OCI-LY7 (cell line): ENCODE data around the gene PPP1R16B. TPM values are rescaled to one million over a fixed set of nuclear protein-coding genes. Genes with fewer than 3 reads are reported as not detected.
A peak's percentile ranks its signal among the peaks of the same experiment; 100 is the strongest.

Experiments
- BruUV-seq: library from RNA; stranded (reverse); fragments of 400-500 nt; replicated peaks from 2 replicates; lab custom pipeline; 2021; lab: Mats Ljungman, UMichigan
- CTCF ChIA-PET: fragments of 300-600 bp; sonication (Branson Sonifier 250); formaldehyde crosslinking; loops from one replicate; lab custom pipeline; 2022; ENCODE audit warnings: antibody characterized with exemption; ENCODE audit not compliant: unreplicated experiment; lab: Charles Lee
- POLR2A ChIA-PET: fragments of 300-600 bp; sonication (Branson Sonifier 250); formaldehyde crosslinking; loops from one replicate; lab custom pipeline; 2022; ENCODE audit warnings: antibody characterized with exemption; lab: Charles Lee
- DNase-seq: peaks from one replicate; pipeline ENCODE4 v3.0.0-alpha.2; 2015; ENCODE audit warnings: low spot score
- H2AFZ ChIP-seq: fragments of 200-600 bp; sonication (generic), shearing (Covaris generic); 2 replicates; pipeline ENCODE4 v1.6.1; 2014; ENCODE audit warnings: mild to moderate bottlenecking, antibody characterized with exemption, low read length, moderate library complexity
- H3K27ac ChIP-seq: fragments of 200-600 bp; sonication (generic); 2 replicates; pipeline ENCODE4 v1.5.1; 2014; ENCODE audit warnings: mixed run types, low read depth, mild to moderate bottlenecking, moderate library complexity, low read length, inconsistent platforms; ENCODE audit not compliant: poor library complexity, severe bottlenecking
- H3K36me3 ChIP-seq: fragments of 200-600 bp; sonication (generic); 2 replicates; pipeline ENCODE4 v1.6.1; 2014; ENCODE audit warnings: mild to moderate bottlenecking, antibody characterized with exemption, low read length, moderate library complexity, mixed read lengths; ENCODE audit not compliant: insufficient read depth
- H3K4me1 ChIP-seq: fragments of 200-600 bp; sonication (generic); 2 replicates; pipeline ENCODE4 v1.5.1; 2014; ENCODE audit warnings: mild to moderate bottlenecking, low read length; ENCODE audit not compliant: insufficient read depth, poor library complexity, severe bottlenecking
- H3K4me2 ChIP-seq: fragments of 200-600 bp; sonication (generic); 2 replicates; pipeline ENCODE4 v1.6.1; 2014; ENCODE audit warnings: mild to moderate bottlenecking, low read length
- H3K4me3 ChIP-seq: fragments of 200-600 bp; sonication (generic); 2 replicates; pipeline ENCODE4 v1.5.1; 2014; ENCODE audit warnings: mild to moderate bottlenecking, low read depth, low read length; ENCODE audit not compliant: poor library complexity, severe bottlenecking
- H3K79me2 ChIP-seq: fragments of 200-600 bp; sonication (generic); 2 replicates; pipeline ENCODE4 v1.6.1; 2016; ENCODE audit warnings: low read depth, mild to moderate bottlenecking, low read length, moderate library complexity, mixed read lengths; ENCODE audit not compliant: insufficient read depth
- H3K9me2 ChIP-seq: fragments of 200-600 bp; sonication (generic); 2 replicates; pipeline ENCODE4 v1.6.1; 2016; ENCODE audit warnings: mild to moderate bottlenecking, low read length, mixed read lengths; ENCODE audit not compliant: insufficient read depth
- H3K9me3 ChIP-seq: fragments of 200-600 bp; sonication (generic); 2 replicates; pipeline ENCODE4 v1.6.1; 2014; ENCODE audit warnings: mild to moderate bottlenecking, mixed run types, low read length, mixed read lengths
- H4K20me1 ChIP-seq: fragments of 200-600 bp; sonication (generic); 2 replicates; pipeline ENCODE4 v1.6.1; 2014; ENCODE audit warnings: mild to moderate bottlenecking, antibody characterized with exemption, low read length, moderate library complexity, mixed read lengths; ENCODE audit not compliant: insufficient read depth
- EZH2phosphoT487 ChIP-seq: fragments of 200-600 bp; sonication (generic); IDR thresholded peaks from 2 replicates; pipeline ENCODE4 v1.6.1; 2018; ENCODE audit warnings: low read depth, borderline replicate concordance, mild to moderate bottlenecking, mixed run types, antibody characterized with exemption, low read length, moderate library complexity, mixed read lengths
- intact Hi-C: fragments of 100-400 bp; cut with micrococcal nuclease; formaldehyde crosslinking; loops from one replicate; pipeline ENCODE4 v1.10.0; 2022; ENCODE audit not compliant: unreplicated experiment
- total RNA-seq, 2 experiments: library from RNA; depleted of rRNA in 1 of 2; stranded (reverse); fragments of >200 nt in 1 of 2; shearing (Covaris generic) in 1 of 2; gene quantifications; 2 replicates each; pipeline ENCODE4 v1.2.3, GENCODE V29; 2014 to 2022
- TF ChIP-seq, protein P1 (sequence below): fragments of 200-600 bp; sonication (generic); conservative IDR thresholded peaks from 2 replicates; pipeline ENCODE4 v1.5.1; 2014; ENCODE audit warnings: mild to moderate bottlenecking, antibody characterized with exemption, low read length, moderate library complexity, mixed read lengths

PPP1R16B gene
- total RNA-seq, 2 experiments from 2014 or later: 45.4 to 49.7 TPM

DNA sequence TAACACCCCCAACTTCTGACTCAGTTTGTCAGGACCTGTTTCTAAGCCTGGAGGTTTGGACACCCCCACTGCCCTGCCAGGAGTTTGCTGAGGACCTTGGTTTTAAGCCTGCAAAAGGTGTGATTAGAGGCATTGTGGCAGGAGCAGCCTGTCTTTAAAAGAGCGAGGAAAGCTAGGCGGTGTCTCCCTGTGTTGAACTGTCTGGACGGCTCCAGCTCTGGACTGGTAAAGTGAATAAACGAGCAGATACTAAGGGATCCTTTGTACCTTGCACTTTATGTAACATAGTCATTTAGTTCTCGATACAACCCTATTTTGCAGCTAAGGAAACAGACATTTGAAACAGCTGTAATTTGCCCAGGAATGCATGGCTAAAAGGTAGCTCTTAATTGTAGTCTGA, 135.1 kb downstream of the PPP1R16B start:
- H3K36me3 ChIP-seq: peaks cover 97% of the 10 kb centered on the region
- no peak overlapping the region for H3K27ac ChIP-seq
- peaks cover 3% of the 10 kb centered on the region for H3K4me1 ChIP-seq
- H4K20me1 ChIP-seq: peaks cover 47% of the 10 kb centered on the region
- peaks cover 66% of the 10 kb centered on the region for H3K79me2 ChIP-seq
- no peaks in the 10 kb centered on the region for H3K9me3 ChIP-seq
- no peak overlapping the region for H3K4me2 ChIP-seq
- no peaks in the 10 kb centered on the region for H3K9me2 ChIP-seq
- no peak overlapping the region for H2AFZ ChIP-seq
- intact Hi-C loops: no loop called here
- ChIA-PET POLR2A (interaction anchor here (0.9 kb wide), 1 partner anchor 21 kb away, joined by 3 read pairs; no protein-coding TSS in a partner anchor), CTCF (interaction anchor here (0.8 kb wide), 1 partner anchor 11 kb away, joined by 3 read pairs; no protein-coding TSS in a partner anchor)
- DNase-seq: no peak
- BruUV-seq: no TSS peak
- TF ChIP-seq EZH2phosphoT487: no peak
- TF ChIP-seq, protein P1, sequence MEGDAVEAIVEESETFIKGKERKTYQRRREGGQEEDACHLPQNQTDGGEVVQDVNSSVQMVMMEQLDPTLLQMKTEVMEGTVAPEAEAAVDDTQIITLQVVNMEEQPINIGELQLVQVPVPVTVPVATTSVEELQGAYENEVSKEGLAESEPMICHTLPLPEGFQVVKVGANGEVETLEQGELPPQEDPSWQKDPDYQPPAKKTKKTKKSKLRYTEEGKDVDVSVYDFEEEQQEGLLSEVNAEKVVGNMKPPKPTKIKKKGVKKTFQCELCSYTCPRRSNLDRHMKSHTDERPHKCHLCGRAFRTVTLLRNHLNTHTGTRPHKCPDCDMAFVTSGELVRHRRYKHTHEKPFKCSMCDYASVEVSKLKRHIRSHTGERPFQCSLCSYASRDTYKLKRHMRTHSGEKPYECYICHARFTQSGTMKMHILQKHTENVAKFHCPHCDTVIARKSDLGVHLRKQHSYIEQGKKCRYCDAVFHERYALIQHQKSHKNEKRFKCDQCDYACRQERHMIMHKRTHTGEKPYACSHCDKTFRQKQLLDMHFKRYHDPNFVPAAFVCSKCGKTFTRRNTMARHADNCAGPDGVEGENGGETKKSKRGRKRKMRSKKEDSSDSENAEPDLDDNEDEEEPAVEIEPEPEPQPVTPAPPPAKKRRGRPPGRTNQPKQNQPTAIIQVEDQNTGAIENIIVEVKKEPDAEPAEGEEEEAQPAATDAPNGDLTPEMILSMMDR: no peak
- H3K4me3 ChIP-seq: no peak overlapping the region

DNA sequence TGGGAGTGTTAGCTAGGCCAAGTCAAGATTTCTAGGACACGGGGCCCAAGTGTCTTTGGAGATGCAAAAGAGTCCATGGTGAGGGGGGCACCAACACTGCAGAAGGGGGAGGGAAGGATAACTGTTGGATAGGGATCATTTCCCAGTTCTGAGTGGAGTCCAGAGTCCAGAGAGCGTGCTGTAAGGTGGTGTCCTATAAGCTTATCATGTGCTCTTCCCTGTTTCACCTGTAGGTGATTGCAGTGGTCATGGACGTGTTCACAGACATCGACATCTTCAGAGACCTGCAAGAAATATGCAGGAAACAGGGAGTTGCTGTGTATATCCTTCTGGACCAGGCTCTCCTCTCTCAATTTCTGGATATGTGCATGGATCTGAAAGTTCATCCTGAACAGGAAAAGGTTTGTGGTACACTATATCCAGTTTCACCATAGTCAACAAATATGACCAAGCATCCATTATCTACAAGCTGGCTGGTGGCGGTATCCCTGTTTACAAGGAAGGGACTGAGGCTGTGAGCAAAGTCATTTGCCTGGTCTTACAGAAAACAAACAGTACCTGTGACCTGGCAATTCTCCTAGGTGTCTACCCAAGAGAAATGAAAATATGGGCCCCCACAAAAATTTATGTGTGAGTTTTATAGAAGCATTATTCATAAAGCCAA, 136.4 kb downstream of the PPP1R16B start:
- intact Hi-C loops: no loop called here
- Histone ChIP-seq H2AFZ (no peak overlapping the region), H3K9me3 (no peaks in the 10 kb centered on the region), H3K27ac (no peak overlapping the region), H3K4me1 (peaks cover 3% of the 10 kb centered on the region), H4K20me1 (peaks cover 36% of the 10 kb centered on the region), H3K4me3 (no peak overlapping the region), H3K4me2 (no peak overlapping the region), H3K79me2 (peaks cover 61% of the 10 kb centered on the region), H3K36me3 (peaks cover 97% of the 10 kb centered on the region), H3K9me2 (no peaks in the 10 kb centered on the region)
- CTCF ChIA-PET: no interaction called here
- no TSS peak for BruUV-seq
- DNase-seq: no peak
- TF ChIP-seq, protein P1: peak; percentile 26; the same call in 1 of the 2 replicates
- no peak for TF ChIP-seq EZH2phosphoT487
- POLR2A ChIA-PET: interaction anchor here (0.6 kb wide), 2 partner anchors 20 to 279 kb away, joined by 4 read pairs; partner anchors contain the start of gene DHX35

DNA sequence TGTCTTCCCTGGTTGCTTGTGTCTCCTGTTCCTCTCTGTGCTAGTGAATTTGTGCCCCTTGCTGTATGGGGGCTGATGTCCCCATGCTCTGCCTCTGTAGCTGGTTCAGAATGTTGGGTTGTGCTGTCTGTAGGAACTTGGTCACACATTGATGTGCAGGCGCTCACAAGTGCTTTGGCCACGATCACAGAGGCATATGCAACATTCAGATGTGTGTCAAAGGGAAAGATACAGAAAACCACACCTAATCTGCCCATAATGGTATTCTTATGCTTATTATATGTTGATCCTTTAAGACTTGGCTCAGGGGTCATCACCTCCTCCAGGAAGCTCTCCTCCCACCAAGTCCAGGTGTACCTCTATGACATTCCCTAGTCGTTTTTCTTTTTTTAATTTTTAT, 139.5 kb downstream of the PPP1R16B start:
- no peaks in the 10 kb centered on the region for H3K9me2 ChIP-seq
- no peaks in the 10 kb centered on the region for H3K9me3 ChIP-seq
- peaks cover 27% of the 10 kb centered on the region for H4K20me1 ChIP-seq
- ChIA-PET CTCF (no interaction called here), POLR2A (no interaction called here)
- no peak overlapping the region for H2AFZ ChIP-seq
- no peak overlapping the region for H3K4me2 ChIP-seq
- peaks cover 30% of the 10 kb centered on the region for H3K79me2 ChIP-seq
- no peaks in the 10 kb centered on the region for H3K4me1 ChIP-seq
- no peak overlapping the region for H3K27ac ChIP-seq
- BruUV-seq: no TSS peak
- H3K4me3 ChIP-seq: no peak overlapping the region
- TF ChIP-seq EZH2phosphoT487: no peak
- TF ChIP-seq, protein P1: no peak
- peaks cover 97% of the 10 kb centered on the region for H3K36me3 ChIP-seq
- no peak for DNase-seq
- intact Hi-C loops: no loop called here
